IMR-90 (cell line): ENCODE data around the gene SIGLEC14. TPM values are rescaled to one million over a fixed set of nuclear protein-coding genes. Genes with fewer than 3 reads are reported as not detected.

Source experiments
- ATAC-seq: fragments of 200-7000 bp; cut with Tn5 transposase; 2 replicates; pipeline ENCODE4 v1.9.1; 2020; ENCODE audit warnings: low read depth, mild to moderate bottlenecking, moderate library complexity
- BruUV-seq: library from RNA; stranded (reverse); fragments of 400-500 nt; replicated peaks from 2 replicates; lab custom pipeline; 2021; lab: Mats Ljungman, UMichigan
- CTCF ChIA-PET: fragments of 300-600 bp; formaldehyde crosslinking; extraction: SDS; loops from one replicate; lab custom pipeline; 2021; ENCODE audit warnings: antibody characterized with exemption; lab: Yijun Ruan, JAX
- POLR2A ChIA-PET: fragments of 300-600 bp; sonication (Branson Sonifier 250); formaldehyde crosslinking; loops from one replicate; lab custom pipeline; 2022; ENCODE audit warnings: antibody characterized with exemption; ENCODE audit not compliant: unreplicated experiment; lab: Charles Lee
- DNase-seq: peaks from one replicate; pipeline ENCODE4 v3.0.0; 2013
- H2AFZ ChIP-seq: replicated peaks from 2 replicates; pipeline ENCODE3; 2013; ENCODE audit warnings: low read length, mild to moderate bottlenecking; ENCODE audit not compliant: poor library complexity
- H2AK5ac ChIP-seq: 2 replicates; pipeline ENCODE4 v1.6.1; 2013; ENCODE audit warnings: low read depth, low read length, inconsistent platforms
- H2AK9ac ChIP-seq: replicated peaks from 2 replicates; pipeline ENCODE3; 2013; ENCODE audit warnings: mild to moderate bottlenecking, low read depth, low read length, moderate library complexity; ENCODE audit not compliant: poor library complexity
- H2BK120ac ChIP-seq: 2 replicates; pipeline ENCODE4 v1.6.1; 2013; ENCODE audit warnings: low read depth, low read length, inconsistent platforms
- H2BK15ac ChIP-seq: 3 replicates; pipeline ENCODE4 v1.6.1; 2013; ENCODE audit warnings: low read depth, low read length, inconsistent platforms
- H2BK20ac ChIP-seq: 2 replicates; pipeline ENCODE4 v1.6.1; 2013; ENCODE audit warnings: low read depth, mild to moderate bottlenecking, inconsistent platforms, low read length, moderate library complexity
- H2BK5ac ChIP-seq: 2 replicates; pipeline ENCODE4 v1.6.1; 2013; ENCODE audit warnings: mild to moderate bottlenecking, low read depth, low read length, inconsistent platforms; ENCODE audit not compliant: poor library complexity, severe bottlenecking
- H3K14ac ChIP-seq: replicated peaks from 2 replicates; pipeline ENCODE4 v1.6.1; 2013; ENCODE audit warnings: low read depth, low read length, inconsistent platforms
- H3K18ac ChIP-seq: 2 replicates; pipeline ENCODE4 v1.6.1; 2013; ENCODE audit warnings: low read depth, low read length, control low read depth
- H3K23ac ChIP-seq: 2 replicates; pipeline ENCODE4 v1.6.1; 2013; ENCODE audit warnings: low read depth, low read length, inconsistent platforms
- H3K27ac ChIP-seq: 2 replicates; pipeline ENCODE4 v1.5.1; 2013; ENCODE audit warnings: mild to moderate bottlenecking, control low read depth, low read length; ENCODE audit not compliant: insufficient read depth
- H3K27me3 ChIP-seq: 2 replicates; pipeline ENCODE4 v1.6.1; 2013; ENCODE audit warnings: low read length; ENCODE audit not compliant: control insufficient read depth, insufficient read depth
- H3K36me3 ChIP-seq: 2 replicates; pipeline ENCODE4 v1.6.1; 2013; ENCODE audit warnings: low read length, mixed read lengths; ENCODE audit not compliant: control insufficient read depth, insufficient read depth
- H3K4ac ChIP-seq: 2 replicates; pipeline ENCODE4 v1.6.1; 2013; ENCODE audit warnings: low read depth, low read length, inconsistent platforms
- H3K4me1 ChIP-seq: 2 replicates; pipeline ENCODE4 v1.6.1; 2013; ENCODE audit warnings: low read length, mixed read lengths; ENCODE audit not compliant: control insufficient read depth, insufficient read depth
- H3K4me2 ChIP-seq: 2 replicates; pipeline ENCODE4 v1.6.1; 2013; ENCODE audit warnings: low read depth, mild to moderate bottlenecking, control low read depth, low read length, moderate library complexity
- H3K4me3 ChIP-seq: 2 replicates; pipeline ENCODE4 v1.5.1; 2013; ENCODE audit warnings: low read depth, mild to moderate bottlenecking, control low read depth, low read length, moderate library complexity; ENCODE audit not compliant: insufficient read depth
- H3K56ac ChIP-seq: 2 replicates; pipeline ENCODE4 v1.6.1; 2013; ENCODE audit warnings: low read length, inconsistent platforms; ENCODE audit not compliant: insufficient read depth; ENCODE audit errors: extremely low read depth
- H3K79me1 ChIP-seq, 2 experiments: 2 replicates each; pipeline ENCODE4 v1.6.1; 2013; ENCODE audit warnings: low read length in 2 of 2, inconsistent platforms in 1 of 2, low read depth in 1 of 2
- H3K9ac ChIP-seq: 2 replicates; pipeline ENCODE4 v1.6.1; 2013; ENCODE audit warnings: low read depth, low read length, control low read depth
- H3K9me1 ChIP-seq: 2 replicates; pipeline ENCODE4 v1.6.1; 2013; ENCODE audit warnings: low read length, inconsistent platforms; ENCODE audit not compliant: insufficient read depth
- H3K9me3 ChIP-seq: 2 replicates; pipeline ENCODE4 v1.6.1; 2013; ENCODE audit warnings: low read length; ENCODE audit not compliant: control insufficient read depth, insufficient read depth
- H4K20me1 ChIP-seq: 2 replicates; pipeline ENCODE4 v1.6.1; 2013; ENCODE audit warnings: low read length, inconsistent platforms; ENCODE audit not compliant: insufficient read depth
- H4K5ac ChIP-seq: 2 replicates; pipeline ENCODE4 v1.6.1; 2013; ENCODE audit warnings: mild to moderate bottlenecking, low read depth, low read length, control low read depth
- H4K8ac ChIP-seq, 2 experiments: 2 replicates each; pipeline ENCODE4 v1.6.1; 2013; ENCODE audit warnings: low read depth in 2 of 2, low read length in 2 of 2, control low read depth in 1 of 2, inconsistent platforms in 1 of 2
- H4K91ac ChIP-seq: 2 replicates; pipeline ENCODE4 v1.6.1; 2013; ENCODE audit warnings: low read depth, low read length, inconsistent platforms; ENCODE audit not compliant: insufficient read depth
- BHLHE40 ChIP-seq: fragments of 150-350 bp; IDR thresholded peaks from 2 replicates; pipeline ENCODE4 v1.6.1; 2016; ENCODE audit warnings: mild to moderate bottlenecking, low read depth, low read length
- CEBPB ChIP-seq: IDR thresholded peaks from 2 replicates; pipeline ENCODE4 v1.6.1; 2012; ENCODE audit warnings: low read depth, low read length, improper control_type of control experiment
- CHD1 ChIP-seq: IDR thresholded peaks from 2 replicates; pipeline ENCODE4 v1.6.1; 2012; ENCODE audit warnings: low read depth, low read length, improper control_type of control experiment
- FOS ChIP-seq: fragments of 150-350 bp; IDR thresholded peaks from 2 replicates; pipeline ENCODE4 v1.6.1; 2016; ENCODE audit warnings: low read depth, low read length
- MAFK ChIP-seq: IDR thresholded peaks from 2 replicates; pipeline ENCODE4 v1.6.1; 2012; ENCODE audit warnings: low read depth, low read length, improper control_type of control experiment
- MAZ ChIP-seq: IDR thresholded peaks from 2 replicates; pipeline ENCODE4 v1.6.1; 2012; ENCODE audit warnings: low read depth, mild to moderate bottlenecking, low read length, improper control_type of control experiment, moderate library complexity, borderline replicate concordance
- MXI1 ChIP-seq: IDR thresholded peaks from 2 replicates; pipeline ENCODE4 v1.6.1; 2012; ENCODE audit warnings: low read depth, mild to moderate bottlenecking, low read length, moderate library complexity, borderline replicate concordance
- NFE2L2 ChIP-seq: fragments of 150-350 bp; IDR thresholded peaks from 2 replicates; pipeline ENCODE4 v1.6.1; 2016; ENCODE audit warnings: low read depth, mild to moderate bottlenecking, low read length
- POLR2A ChIP-seq: IDR thresholded peaks from 2 replicates; pipeline ENCODE4 v1.6.1; 2012; ENCODE audit warnings: mild to moderate bottlenecking, low read depth, low read length
- RAD21 ChIP-seq: IDR thresholded peaks from 2 replicates; pipeline ENCODE4 v1.6.1; 2012; ENCODE audit warnings: low read length, improper control_type of control experiment
- RCOR1 ChIP-seq: IDR thresholded peaks from 2 replicates; pipeline ENCODE4 v1.6.1; 2012; ENCODE audit warnings: mild to moderate bottlenecking, low read length, improper control_type of control experiment; ENCODE audit not compliant: insufficient replicate concordance
- RFX5 ChIP-seq: IDR thresholded peaks from 2 replicates; pipeline ENCODE4 v1.8.0; 2012; ENCODE audit warnings: low read depth, mild to moderate bottlenecking, low read length, moderate library complexity
- SMC3 ChIP-seq: fragments of 150-350 bp; IDR thresholded peaks from 2 replicates; pipeline ENCODE4 v1.6.1; 2016; ENCODE audit warnings: low read depth, mild to moderate bottlenecking, antibody characterized with exemption, low read length, moderate library complexity
- WGBS, 2 experiments: methylation state at CpG; one replicate each; pipeline versions ENCODE4 v1.1.5 to v1.1.7; 2013; ENCODE audit warnings: missing lambda C conversion rate in 2 of 2; ENCODE audit not compliant: insufficient read length in 1 of 2; ENCODE audit errors: extremely low coverage in 2 of 2; 5-methylcytosine and 5-hydroxymethylcytosine counted together
- dilution Hi-C: fragments of 300-500 bp; cut with HindIII; formaldehyde crosslinking; loops from one replicate; pipeline ENCODE4 v1.14.3; 2018; ENCODE audit warnings: low sequenced_read_pairs; ENCODE audit not compliant: unreplicated experiment
- in situ Hi-C: fragments of 300-500 bp; cut with MboI; formaldehyde crosslinking; loops from 3 replicates; pipeline ENCODE4 v1.14.3; 2019; ENCODE audit warnings: low sequenced_read_pairs, inconsistent platforms, mixed read lengths
- intact Hi-C: fragments of 100-400 bp; cut with micrococcal nuclease; formaldehyde crosslinking; loops from 2 replicates; pipeline ENCODE4 v1.10.0; 2022
- polyA plus RNA-seq, 3 experiments: library from polyadenylated mRNA; depleted of rRNA; stranded (reverse); fragments of >200 nt; gene quantifications; 2 replicates each; pipeline ENCODE4 v1.2.3, GENCODE V29; 2012; ENCODE audit warnings: low replicate concordance in 1 of 3
- total RNA-seq: library from RNA; depleted of rRNA; stranded (reverse); fragments of >200 nt; gene quantifications from 2 replicates; pipeline ENCODE4 v1.2.3, GENCODE V29; 2012
- TF ChIP-seq, protein P1 (sequence below): fragments of 150-350 bp; IDR thresholded peaks from 2 replicates; pipeline ENCODE4 v1.6.1; 2017; ENCODE audit warnings: mild to moderate bottlenecking, antibody characterized with exemption, low read length, low read depth
- TF ChIP-seq, protein P2 (sequence below): conservative IDR thresholded peaks from 2 replicates; pipeline ENCODE4 v1.5.1; 2012; ENCODE audit warnings: mild to moderate bottlenecking, low read depth, low read length, improper control_type of control experiment
- TF ChIP-seq, protein P3 (sequence below): fragments of 150-350 bp; IDR thresholded peaks from 2 replicates; pipeline ENCODE4 v1.6.1; 2016; ENCODE audit warnings: low read depth, mild to moderate bottlenecking, low read length, moderate library complexity, borderline replicate concordance

Gene SIGLEC14
- total and polyA plus RNA-seq, 2 of the 4 experiments (the other 2 are of a cell fraction) = not detected

GRCh38 chr19:51614789-51615188 lies 31.8 kb downstream of the SIGLEC14 start:
- Histone ChIP-seq H3K9me1 (no peaks in the 10 kb centered on the region), H3K9me3 (no peaks in the 10 kb centered on the region), H3K4me3 (no peak overlapping the region), H3K4me2 (no peak overlapping the region), H3K27me3 (no peaks in the 10 kb centered on the region), H2AK9ac (no peak overlapping the region), H3K4me1 (no peaks in the 10 kb centered on the region), H3K56ac (no peak overlapping the region), H2AK5ac (no peak overlapping the region), H3K23ac (no peak overlapping the region), H4K91ac (no peak overlapping the region), H2BK15ac (no peak overlapping the region), H2BK20ac (no peak overlapping the region), H4K20me1 (no peaks in the 10 kb centered on the region), H4K5ac (no peak overlapping the region), H2BK120ac (no peak overlapping the region), H3K36me3 (no peaks in the 10 kb centered on the region), H3K18ac (no peak overlapping the region), H3K9ac (no peak overlapping the region), H3K27ac (no peak overlapping the region), H2AFZ (no peak overlapping the region), H3K14ac (no peak overlapping the region), H4K8ac (no peak overlapping the region), H2BK5ac (no peak overlapping the region), H3K79me1 (no peaks in the 10 kb centered on the region), H3K4ac (no peak overlapping the region)
- ChIA-PET CTCF (no interaction called here), POLR2A (no interaction called here)
- BruUV-seq = no TSS peak
- DNase-seq (no peak), ATAC-seq (no peak)
- dilution Hi-C loops = no loop called here
- TF ChIP-seq BHLHE40 (no peak), RFX5 (no peak), MXI1 (no peak), CEBPB (no peak), RAD21 (no peak), RCOR1 (no peak), MAZ (no peak), CHD1 (no peak), POLR2A (no peak), MAFK (no peak), FOS (no peak), SMC3 (no peak), NFE2L2 (no peak)
- TF ChIP-seq, protein P1, sequence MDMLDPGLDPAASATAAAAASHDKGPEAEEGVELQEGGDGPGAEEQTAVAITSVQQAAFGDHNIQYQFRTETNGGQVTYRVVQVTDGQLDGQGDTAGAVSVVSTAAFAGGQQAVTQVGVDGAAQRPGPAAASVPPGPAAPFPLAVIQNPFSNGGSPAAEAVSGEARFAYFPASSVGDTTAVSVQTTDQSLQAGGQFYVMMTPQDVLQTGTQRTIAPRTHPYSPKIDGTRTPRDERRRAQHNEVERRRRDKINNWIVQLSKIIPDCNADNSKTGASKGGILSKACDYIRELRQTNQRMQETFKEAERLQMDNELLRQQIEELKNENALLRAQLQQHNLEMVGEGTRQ = no peak
- TF ChIP-seq, protein P2, sequence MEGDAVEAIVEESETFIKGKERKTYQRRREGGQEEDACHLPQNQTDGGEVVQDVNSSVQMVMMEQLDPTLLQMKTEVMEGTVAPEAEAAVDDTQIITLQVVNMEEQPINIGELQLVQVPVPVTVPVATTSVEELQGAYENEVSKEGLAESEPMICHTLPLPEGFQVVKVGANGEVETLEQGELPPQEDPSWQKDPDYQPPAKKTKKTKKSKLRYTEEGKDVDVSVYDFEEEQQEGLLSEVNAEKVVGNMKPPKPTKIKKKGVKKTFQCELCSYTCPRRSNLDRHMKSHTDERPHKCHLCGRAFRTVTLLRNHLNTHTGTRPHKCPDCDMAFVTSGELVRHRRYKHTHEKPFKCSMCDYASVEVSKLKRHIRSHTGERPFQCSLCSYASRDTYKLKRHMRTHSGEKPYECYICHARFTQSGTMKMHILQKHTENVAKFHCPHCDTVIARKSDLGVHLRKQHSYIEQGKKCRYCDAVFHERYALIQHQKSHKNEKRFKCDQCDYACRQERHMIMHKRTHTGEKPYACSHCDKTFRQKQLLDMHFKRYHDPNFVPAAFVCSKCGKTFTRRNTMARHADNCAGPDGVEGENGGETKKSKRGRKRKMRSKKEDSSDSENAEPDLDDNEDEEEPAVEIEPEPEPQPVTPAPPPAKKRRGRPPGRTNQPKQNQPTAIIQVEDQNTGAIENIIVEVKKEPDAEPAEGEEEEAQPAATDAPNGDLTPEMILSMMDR = no peak
- TF ChIP-seq, protein P3, sequence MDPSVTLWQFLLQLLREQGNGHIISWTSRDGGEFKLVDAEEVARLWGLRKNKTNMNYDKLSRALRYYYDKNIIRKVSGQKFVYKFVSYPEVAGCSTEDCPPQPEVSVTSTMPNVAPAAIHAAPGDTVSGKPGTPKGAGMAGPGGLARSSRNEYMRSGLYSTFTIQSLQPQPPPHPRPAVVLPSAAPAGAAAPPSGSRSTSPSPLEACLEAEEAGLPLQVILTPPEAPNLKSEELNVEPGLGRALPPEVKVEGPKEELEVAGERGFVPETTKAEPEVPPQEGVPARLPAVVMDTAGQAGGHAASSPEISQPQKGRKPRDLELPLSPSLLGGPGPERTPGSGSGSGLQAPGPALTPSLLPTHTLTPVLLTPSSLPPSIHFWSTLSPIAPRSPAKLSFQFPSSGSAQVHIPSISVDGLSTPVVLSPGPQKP = no peak
- no CpG with 5 or more reads among the region's 5 CpGs for WGBS, 2 experiments
- intact Hi-C loops = no loop called here
- in situ Hi-C loops = no loop called here
